Measurements from ENCODE around the gene PLXNA4.

Gene PLXNA4

DNA sequence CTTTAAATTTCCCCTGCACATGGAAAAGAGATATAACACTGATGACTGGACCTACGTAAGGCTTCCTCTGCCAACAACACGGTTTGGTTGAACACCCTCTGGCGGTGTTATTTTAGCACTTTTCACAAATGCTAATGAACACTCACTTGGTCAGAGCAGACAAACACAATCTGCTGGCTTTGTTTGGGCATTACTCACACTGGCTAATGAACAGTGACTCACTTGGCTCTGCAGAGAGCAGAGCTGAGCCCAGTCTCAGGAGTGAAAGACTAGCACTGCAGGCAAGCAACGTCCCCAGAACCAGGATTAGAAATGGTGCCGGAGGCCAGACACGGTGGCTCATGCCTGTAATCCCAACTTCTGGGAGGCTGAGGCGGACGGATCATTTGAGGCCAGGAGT is 430.8 kb downstream of the PLXNA4 start:
- DNase-seq (ENCODE audit: low spot score) = no peak

DNA sequence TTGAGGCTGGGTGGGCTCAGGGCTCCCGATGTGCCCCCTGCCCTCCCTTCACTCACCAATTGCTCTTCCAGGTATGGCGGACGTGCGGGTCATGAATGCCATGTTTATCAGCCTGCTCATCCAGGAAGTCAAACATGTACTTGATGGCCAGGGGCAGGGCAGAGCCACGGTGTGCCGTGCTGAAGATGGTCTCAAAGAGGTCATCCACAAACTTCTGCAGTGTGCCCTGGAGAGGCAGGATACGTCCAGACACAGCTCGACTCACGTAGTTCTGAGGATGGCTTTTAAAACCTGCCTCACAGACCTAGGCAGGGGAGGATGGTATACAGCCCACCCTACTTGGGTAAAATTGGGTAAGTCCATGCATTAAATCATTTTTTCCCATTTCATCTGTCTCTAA is 431.2 kb downstream of the PLXNA4 start:
- no peak for DNase-seq (ENCODE audit: low spot score)

DNA sequence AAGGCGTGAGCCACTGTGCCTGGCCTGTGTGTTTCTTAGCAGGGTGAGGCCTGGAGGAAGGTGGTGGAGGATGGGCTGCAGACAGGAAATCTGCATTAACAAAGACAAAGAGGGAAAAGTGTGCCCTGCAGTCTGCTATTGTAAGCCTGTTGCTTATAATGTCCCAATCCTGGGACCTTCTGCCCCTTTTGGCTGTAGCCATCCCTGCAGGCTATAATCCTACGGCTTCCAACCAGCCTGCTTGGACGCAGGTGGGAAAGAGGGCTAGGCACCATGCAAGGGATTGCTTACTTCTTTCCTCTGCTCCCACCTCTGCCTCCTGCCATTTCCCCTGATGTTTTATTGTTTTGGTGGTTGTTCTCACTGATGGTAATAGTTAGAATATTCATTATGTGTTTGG is 434.3 kb downstream of the PLXNA4 start:
- no peak for DNase-seq (ENCODE audit: low spot score)

DNA sequence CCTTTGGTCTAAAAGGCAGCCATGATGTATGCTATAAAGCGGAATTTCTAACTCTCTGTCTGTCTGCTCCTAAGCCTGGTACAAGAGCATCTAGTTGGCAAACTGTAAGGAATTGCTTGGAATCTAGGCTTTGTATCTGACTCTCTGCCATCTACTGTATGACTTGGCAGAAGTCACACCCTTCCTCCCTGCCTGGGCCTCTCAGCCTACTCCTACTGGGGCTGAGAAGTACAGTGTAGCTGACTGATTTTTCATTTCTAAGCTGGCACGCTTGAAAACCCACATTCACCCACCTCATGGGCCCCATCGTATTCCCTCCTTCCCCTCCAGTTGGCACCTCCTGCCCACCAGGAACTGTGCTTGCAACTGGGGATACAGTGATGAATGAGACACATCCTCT is 435.2 kb downstream of the PLXNA4 start:
- DNase-seq (ENCODE audit: low spot score) = no peak

DNA sequence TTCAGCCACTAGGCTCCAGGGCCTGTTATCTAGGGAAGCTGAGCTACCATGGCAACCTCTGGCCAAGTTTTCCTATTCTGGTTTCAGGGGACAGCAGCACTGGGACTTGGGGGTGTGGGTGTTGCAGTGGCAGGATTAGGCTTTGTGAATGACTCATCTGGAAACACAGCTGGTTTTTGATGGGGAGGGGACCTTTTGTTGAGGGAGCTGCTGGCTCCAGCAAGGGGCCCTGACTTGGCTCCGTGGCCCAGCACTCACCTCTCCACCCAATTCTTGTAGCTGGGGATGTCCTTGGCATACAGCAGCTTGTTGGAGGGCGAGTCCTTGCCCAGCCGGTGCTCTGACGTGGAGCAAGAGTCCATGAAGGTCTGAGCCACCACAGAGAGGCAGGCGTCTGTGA is 435.9 kb downstream of the PLXNA4 start:
- no peak for DNase-seq (ENCODE audit: low spot score)

DNA sequence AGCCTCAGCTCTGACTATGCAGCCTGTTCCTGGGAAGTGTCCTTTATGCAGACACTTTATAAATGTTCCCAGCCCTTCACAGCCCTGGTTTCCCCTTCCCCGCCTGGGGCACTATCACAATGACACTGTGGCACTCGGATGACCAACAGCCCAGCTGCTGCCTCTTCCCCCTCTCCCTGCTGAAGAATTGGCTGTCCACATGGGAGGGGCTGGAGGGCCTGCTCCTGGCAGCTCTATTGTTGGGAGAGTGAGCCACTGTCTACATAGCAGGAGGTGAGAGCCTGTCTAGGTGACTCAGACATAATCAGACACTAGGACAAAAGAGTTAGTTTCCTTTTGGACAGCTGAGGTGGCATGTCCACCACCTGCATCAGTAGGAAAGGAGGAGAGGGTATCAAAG is 437.5 kb downstream of the PLXNA4 start:
- DNase-seq (ENCODE audit: low spot score) = no peak

DNA sequence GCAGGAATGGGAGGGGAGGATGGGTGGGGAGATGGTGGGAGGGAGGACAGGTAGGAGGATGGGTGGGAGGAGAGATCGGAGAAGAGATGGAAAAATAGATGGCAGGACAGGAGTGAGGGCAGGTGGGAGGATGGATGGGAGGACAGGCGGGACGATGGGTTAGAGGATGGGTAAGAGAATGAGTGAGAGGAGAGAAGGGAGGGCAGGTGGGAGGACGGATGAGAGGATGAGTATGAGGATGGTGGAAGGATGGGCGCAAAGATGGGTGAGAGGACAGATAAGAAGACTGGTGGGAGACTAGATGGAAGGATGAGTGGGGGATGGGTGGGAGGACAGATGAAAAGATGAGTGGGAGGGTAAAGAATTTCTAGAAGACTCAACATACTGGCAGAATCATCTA is 438.6 kb downstream of the PLXNA4 start:
- no peak for DNase-seq (ENCODE audit: low spot score)

DNA sequence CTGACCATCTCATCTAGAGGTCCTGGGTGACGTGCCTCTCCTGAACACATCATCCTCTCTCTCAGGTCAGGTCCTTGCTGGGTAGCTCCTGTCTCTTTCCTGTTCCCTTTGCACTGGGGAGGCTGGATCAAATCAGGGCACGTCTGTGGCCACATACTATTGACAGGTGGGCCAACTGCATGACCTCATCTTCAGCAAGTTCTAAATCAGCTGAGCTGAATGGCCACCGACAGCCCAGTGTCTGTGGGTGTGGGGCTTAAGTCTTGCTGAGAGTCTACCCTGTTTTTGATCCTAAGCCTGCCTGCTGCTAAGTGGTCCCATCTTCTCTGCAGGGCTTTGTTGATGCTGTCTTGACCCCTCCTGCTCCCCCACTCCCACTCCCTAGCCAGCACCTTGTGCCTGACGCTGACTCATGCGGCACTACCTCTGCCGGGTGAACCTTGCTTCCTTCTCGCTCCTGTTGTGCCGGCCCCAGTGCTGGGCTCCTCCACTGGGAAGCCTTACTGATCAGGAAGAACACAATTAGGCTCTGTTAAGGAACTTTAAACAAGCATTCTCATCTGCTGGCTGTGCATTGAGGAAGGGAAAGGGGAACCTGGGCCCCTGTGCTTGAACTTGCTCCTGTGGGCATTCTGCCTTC is 440.4 kb downstream of the PLXNA4 start:
- DNase-seq (ENCODE audit: low spot score) = no peak

DNA sequence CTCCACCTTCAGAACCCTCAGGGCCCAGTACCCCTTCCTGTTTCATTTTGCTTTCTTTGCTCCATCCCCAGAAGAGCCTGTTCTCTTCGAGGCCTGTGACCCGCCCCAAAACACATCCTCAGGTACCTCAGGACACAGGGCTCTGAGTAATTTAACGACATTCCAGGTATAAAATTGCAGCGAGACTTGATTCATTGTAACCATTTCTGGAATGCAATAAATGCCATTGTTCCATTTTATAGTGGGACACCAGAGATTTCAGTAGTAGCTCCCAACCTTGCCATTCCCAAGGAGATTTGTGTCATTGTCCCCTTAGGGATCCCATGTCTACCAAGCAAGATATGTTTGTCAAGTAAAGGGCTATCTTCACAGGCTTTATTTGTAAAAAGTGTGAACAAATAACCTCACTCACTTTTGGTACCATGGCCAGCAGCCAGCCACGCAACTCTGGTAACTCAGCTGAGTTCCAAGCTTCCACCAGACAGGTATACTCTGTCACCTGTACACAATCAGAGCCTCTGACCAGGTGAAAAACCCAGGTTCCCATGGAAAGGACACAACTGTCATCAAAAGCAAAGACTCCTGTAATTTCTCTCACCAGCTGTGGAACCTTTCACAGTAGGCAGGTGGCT is 441.3 kb downstream of the PLXNA4 start:
- DNase-seq (ENCODE audit: low spot score) = no peak

DNA sequence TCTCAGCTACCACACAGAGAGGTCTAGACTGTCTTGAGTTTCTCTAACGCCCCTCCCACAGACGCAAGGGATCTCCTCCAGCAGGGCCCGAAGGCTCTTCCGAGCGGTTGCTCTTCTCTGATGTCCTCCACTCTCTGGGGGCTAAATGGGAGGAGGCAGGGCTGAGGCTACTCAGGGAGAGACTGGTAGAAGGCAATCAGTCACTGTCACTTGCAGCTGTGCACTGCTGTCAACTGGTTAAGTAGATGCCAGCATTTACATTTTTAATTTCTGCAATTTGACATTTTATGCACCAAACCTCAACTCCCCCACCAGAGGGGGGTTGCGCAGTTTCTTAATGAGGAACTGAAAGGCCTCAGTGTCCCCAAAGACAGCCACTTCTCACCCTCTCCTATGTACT is 442.8 kb downstream of the PLXNA4 start:
- DNase-seq (ENCODE audit: low spot score) = no peak

DNA sequence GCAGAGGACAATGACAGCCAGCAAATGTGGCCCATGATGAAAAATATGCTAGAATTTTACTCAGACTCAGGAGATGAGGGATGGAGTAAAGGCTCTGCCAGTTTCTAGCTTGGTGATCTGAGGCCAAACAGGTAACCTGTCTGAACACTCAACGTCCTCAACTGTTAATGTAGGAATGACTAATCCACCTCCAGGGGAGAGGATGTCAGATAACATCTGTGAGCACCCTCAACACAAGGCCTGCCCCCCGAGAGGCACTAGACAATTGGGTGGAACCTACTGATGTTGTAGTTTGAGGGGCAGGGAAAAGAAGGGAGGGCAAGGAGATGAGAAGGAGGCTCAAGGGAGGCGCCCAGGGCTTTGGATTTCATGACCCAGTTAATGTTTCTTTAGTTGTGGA is 445.1 kb downstream of the PLXNA4 start:
- DNase-seq (ENCODE audit: low spot score) = no peak

DNA sequence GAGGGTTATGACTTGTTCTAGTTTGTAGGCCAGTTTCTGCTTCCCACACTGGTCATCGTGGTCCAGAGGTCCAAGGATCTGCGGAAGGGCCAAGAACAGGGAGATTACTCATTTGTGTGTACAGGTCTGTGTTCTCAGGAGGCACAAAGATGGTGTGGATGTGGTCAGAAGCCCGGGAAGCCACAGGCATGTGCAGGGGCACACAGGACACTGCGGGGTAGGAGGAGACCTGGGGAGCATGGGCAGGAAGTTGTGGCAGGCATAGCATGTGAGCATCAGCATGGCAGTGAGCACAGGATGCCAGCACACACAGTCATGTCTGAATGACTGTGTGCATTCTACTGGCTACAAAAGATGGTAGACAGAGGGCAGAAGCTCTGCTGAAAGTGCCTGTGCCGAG is 445.8 kb downstream of the PLXNA4 start:
- DNase-seq (ENCODE audit: low spot score) = no peak

DNA sequence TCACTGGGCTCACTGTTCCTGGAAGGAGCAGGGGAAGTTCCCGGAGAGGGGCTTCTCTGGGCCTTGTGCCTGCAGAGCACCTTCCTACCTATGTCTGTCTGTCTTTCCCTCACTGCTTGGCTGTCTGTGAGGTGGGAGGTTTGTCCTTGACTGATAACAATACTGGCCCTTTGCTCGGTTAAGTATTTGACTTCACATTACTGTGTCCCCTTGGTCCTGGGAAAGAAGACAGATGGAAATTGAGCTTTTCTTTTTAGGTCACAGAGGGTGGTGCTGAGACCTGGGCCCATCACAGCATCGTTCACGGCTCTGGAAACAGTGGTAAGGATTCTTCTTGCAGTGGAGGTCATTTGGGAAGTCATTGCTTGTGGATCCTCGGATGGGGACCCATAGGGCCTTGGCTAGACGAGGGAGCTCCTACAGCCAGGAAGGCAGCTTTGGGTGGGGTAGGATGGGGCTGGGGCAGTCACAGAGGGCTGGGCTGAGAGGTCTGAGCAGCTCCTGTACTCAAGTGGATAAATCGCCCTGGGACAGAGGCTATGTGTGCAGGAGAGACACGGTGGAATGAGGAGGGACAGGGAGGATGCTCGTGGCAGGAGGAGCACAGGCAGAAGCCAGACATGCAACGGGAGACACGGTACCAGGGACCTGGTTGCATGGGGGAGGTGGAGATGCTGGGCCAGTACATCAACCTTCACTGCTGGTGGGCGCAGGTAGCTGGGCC is 450.2 kb downstream of the PLXNA4 start:
- no peak for DNase-seq (ENCODE audit: low spot score)

DNA sequence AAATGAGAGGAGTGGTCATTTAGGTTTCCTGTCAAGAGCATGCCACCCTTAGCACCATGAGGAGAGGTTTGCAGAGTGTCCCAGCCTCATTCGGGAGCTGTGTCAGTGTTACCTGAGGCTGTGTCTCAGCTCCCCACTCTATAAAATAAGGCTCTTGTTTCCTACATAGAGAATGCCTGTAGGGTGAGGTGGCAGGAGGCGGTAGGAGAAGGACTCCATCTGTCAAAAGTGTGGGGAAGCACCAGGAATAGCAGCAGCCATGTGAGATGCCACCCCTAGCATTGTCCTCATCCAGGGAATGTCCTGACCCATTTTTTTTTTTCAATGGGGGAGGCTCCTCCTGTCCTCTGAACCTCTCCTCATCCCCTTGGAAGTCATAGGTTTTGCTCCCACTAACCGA is 451.2 kb downstream of the PLXNA4 start:
- no peak for DNase-seq (ENCODE audit: low spot score)

DNA sequence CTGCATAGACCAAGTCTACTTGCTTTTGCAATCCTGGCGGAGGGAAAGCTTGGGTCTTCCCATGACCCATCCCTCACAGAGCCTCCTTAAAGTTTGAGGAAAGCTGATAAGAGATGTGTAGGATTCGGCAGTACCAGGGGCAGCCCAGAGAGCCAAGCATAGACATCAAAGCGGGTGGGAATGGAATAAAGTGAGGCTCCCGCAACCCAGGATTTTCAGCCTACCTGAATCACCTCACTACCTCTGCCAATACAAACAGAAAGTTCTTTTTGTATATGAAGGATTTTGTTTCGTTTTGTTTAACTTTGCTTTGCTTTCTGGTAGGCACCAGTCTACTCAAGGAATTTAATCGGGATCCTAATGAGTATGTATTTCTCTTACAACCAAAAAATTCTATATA is 451.7 kb downstream of the PLXNA4 start:
- DNase-seq (ENCODE audit: low spot score) = no peak

DNA sequence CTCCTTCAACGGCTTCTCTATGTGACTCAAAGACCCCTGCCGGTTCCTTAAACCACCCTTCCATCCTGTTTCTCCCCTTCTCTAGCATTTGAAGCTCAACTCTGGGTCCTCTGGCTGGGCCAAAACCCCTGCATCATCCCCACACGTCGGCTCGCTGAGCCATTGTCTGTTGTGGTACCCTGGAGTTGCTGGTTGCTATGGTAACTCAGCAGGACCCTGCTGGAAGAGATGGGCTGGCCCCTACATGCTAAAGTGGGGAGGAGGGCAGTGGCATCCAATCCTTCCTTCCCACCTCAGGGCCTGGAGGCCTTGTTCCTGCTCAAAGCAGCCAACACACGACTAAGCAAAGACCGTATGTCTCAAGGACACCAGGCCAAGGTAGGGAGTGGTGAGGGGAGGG is 452.5 kb downstream of the PLXNA4 start:
- DNase-seq (ENCODE audit: low spot score) = no peak

DNA sequence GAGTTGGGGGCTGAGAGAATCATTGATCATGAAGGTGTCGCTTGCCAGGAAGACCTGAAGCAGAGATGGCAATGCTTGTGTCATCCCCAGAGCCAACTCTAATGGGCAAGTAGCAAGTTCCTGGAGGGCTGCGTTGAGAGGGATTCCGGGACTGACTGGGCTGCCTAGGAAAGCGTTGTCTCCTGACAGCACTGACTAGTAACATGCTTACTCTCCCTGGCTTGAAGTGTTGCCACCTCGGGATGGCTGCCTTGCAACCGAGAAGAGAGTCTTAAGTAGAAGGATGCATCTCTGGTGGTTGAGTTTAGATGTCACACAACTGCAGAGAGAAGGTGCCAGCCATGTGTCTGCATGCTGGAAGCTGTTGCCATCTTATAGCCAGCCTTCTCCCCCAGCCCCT is 453.4 kb downstream of the PLXNA4 start:
- DNase-seq (ENCODE audit: low spot score) = no peak

DNA sequence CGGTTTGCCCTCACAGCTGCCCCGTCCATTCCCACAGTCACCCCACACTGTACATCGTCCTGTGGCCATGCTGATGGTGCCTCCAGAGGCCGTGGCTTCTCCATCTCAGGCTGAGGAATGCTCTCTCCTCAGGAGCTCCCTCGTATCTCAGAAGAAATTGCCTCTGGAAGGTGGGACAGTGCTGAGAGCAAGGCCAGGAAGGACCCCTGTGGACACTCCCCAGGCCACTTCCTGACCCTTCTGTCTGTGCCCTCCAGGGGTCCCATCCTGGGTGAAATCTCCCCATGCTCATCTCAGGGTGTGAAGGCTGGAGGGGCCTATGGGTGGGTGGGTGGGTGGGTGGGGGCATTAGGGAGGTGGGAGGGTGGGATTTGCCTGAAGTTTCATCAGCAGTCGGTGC is 454.3 kb downstream of the PLXNA4 start:
- no peak for DNase-seq (ENCODE audit: low spot score)

DNA sequence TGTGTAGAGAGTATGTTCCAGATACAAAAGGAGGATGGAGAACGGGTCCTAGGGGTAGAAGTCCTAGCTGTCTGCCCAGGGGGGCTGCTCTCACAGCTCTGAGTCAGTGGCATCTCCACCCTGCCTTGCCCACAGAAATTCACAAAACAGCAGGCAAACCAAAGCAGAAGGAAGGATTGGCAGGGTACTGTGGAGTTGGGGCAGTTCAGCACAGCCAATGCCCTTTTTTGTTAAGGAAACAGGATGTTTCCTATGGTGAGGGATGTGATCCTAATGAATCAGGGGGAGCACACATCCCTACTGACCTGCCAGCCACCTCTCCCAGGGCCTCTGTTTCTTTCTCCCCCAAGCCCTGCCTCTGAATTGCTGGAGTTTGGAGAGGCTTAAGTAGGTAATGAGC is 457.6 kb downstream of the PLXNA4 start:
- DNase-seq (ENCODE audit: low spot score) = no peak

DNA sequence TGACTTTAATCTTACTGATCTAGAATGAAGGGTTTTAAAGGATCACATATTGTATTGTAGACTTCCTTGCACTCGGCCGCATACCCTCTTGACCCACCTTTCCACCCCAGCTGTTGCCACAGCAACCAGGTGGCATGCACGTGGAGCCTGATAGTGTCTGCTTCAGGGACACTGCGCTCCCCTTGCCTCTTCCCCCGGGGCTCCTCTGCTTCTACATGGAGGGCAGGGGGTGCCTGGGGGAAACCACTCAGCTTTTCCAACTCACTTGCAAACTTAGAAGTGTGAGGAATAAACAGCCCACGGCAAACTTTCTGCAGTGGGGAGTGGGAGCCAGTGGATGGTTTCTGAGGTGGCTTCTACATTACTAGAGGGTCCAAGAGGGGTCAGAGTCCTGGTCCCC is 458.6 kb downstream of the PLXNA4 start:
- DNase-seq (ENCODE audit: low spot score) = no peak

DNA sequence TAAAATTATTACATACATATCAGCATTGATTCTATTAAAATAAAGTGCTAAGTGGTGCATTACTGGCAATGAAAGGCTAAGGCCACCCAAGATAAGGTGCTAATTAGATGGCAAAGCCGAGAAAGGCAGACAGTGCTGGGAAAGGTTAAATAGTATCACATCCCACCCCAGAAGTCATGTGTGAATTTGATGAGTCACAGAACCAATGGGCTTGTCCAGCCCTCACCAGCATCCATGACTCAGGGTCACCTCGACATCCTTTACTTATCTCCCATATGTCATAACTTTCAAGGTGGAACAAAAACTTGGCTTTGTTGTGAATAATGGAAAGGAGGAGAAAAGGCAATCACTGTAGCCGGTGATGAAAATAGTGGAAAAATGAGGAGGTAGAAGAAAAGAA is 459.1 kb downstream of the PLXNA4 start:
- DNase-seq (ENCODE audit: low spot score) = no peak

DNA sequence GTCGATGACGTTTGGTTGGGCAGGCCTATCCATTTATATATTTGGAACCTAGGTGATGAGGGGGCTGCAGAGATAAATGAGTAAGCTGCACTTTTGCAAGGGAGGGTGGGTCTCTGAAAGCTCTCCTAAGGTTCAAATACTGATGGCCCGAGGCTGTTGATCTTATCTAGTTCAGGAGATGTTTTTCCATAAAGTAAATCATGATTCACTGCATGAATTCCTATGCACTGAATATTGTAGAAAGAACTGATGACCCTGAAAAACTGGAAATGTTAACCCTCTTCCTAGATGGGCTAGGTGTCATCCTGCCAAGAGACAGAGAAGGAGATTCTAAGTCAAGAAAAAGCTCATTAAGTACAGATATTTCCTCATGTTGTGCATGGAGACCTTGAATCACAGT is 459.9 kb downstream of the PLXNA4 start:
- no peak for DNase-seq (ENCODE audit: low spot score)

DNA sequence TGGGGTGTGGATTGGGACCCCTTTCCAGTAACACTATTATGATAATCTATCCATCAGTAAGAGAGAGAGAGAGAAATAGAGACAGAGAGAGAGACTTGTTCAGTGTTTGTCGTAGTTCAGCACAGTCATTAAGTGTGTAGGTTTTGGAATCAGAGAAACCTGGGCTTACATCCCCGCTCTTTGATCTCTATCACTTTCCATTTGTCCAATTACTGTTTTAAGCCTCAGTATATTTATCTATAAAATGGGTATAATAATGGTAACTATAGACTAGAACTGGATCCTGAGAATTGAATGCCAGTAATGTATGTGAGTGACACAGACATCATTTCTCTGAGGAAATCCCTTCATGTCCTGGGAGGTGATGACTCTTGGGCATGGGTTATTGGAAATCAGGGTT is 460.5 kb downstream of the PLXNA4 start:
- no peak for DNase-seq (ENCODE audit: low spot score)

DNA sequence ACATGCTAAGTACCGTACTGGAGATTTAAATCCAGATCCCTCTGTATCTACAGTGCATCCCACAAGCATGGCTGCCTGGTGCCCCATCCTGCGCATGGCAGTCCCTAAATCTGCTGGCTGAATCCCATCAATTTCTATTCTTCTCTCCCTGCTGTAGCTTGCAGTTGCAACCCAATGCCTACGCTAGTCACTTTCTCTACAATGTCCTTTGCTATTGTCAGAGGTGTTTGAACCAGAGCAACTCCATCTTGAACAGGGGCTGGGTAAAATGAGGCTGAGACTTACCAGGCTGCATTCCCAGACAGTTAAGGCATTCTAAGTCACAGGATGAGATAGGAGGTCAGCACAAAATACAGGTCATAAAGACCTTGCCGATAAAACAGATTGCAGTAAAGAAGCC is 461.2 kb downstream of the PLXNA4 start:
- no peak for DNase-seq (ENCODE audit: low spot score)
